ENCODE data around the gene MT2A.
"Not testable (repeated sequence)": the region's sequence is repeated elsewhere in the genome, so short reads cannot be mapped to it uniquely, and the experiment has no call there.

Gene MT2A
- total RNA-seq: 3.5 to 21.4 reads per million in 2 experiments

GRCh38 chr16:56608043-56608875 lies at the start of gene MT2A:
Gene MT2A, plus strand, starts transcription at chr16:56608584. Its CDS starts 72 bp downstream, at chr16:56608656.
- peak; percentile 78 for DNase-seq (ENCODE audit: low read depth)

- DNase-seq (ENCODE audit: low read depth): no peak
These were observed 49.3 kb upstream of the MT2A start for GRCh38 chr16:56559109-56559508.

GRCh38 chr16:56560447-56560846 lies 47.9 kb upstream of the MT2A start:
- no peak for DNase-seq (ENCODE audit: low read depth)

- no peak for DNase-seq (ENCODE audit: low read depth)
These were observed 47.3 kb upstream of the MT2A start for GRCh38 chr16:56561126-56561525.

GRCh38 chr16:56564793-56565477 lies 43.4 kb upstream of the MT2A start, which contains the start of gene MT4:
Gene MT4, plus strand, starts transcription at chr16:56565073. Its CDS starts 56 bp downstream, at chr16:56565129.
- no peak for DNase-seq (ENCODE audit: low read depth)

- no peak for DNase-seq (ENCODE audit: low read depth)
These were observed 38.4 kb upstream of the MT2A start for GRCh38 chr16:56569971-56570370.

GRCh38 chr16:56571525-56571924 lies 36.9 kb upstream of the MT2A start:
- DNase-seq (ENCODE audit: low read depth): no peak

- no peak for DNase-seq (ENCODE audit: low read depth)
These were observed 33.8 kb upstream of the MT2A start for GRCh38 chr16:56574625-56575024.

GRCh38 chr16:56576585-56577299 lies 31.6 kb upstream of the MT2A start:
- DNase-seq (ENCODE audit: low read depth): peak; percentile 81

- DNase-seq (ENCODE audit: low read depth): no peak
These were observed 31.1 kb upstream of the MT2A start for GRCh38 chr16:56577300-56577625.

- no peak for DNase-seq (ENCODE audit: low read depth)
These were observed 27.9 kb upstream of the MT2A start for GRCh38 chr16:56580391-56581048.

- not testable (repeated sequence) for DNase-seq (ENCODE audit: low read depth)
These were observed 25.5 kb upstream of the MT2A start for GRCh38 chr16:56582911-56583310.

GRCh38 chr16:56583351-56584168 lies 24.8 kb upstream of the MT2A start:
- no peak for DNase-seq (ENCODE audit: low read depth)

GRCh38 chr16:56584276-56584675 lies 24.1 kb upstream of the MT2A start:
- DNase-seq (ENCODE audit: low read depth): no peak

- DNase-seq (ENCODE audit: low read depth): no peak
These were observed 19.6 kb upstream of the MT2A start for GRCh38 chr16:56588781-56589140.

- no peak for DNase-seq (ENCODE audit: low read depth)
These were observed 19.0 kb upstream of the MT2A start, which contains the start of gene MT3 for GRCh38 chr16:56589141-56590039. Gene MT3, plus strand, starts transcription at chr16:56589528. Its CDS starts 63 bp downstream, at chr16:56589591.

GRCh38 chr16:56591377-56592060 lies 16.9 kb upstream of the MT2A start:
- DNase-seq (ENCODE audit: low read depth): no peak

- DNase-seq (ENCODE audit: low read depth): no peak
These were observed 14.7 kb upstream of the MT2A start for GRCh38 chr16:56593573-56594291.

GRCh38 chr16:56594292-56594619 lies 14.1 kb upstream of the MT2A start:
- no peak for DNase-seq (ENCODE audit: low read depth)

Data from T follicular helper cell (primary cell).